LNCaP clone FGC (cell line): ENCODE results near the gene ZNF646.

Experiments used
- DNase-seq: peaks from one replicate; pipeline ENCODE4 v3.0.0-alpha.2; 2011; ENCODE audit warnings: low read depth
- H3K4me3 ChIP-seq: 2 replicates; pipeline ENCODE4 v1.5.1; 2011; ENCODE audit warnings: mild to moderate bottlenecking, low read depth, low read length, control low read depth
- CTCF ChIP-seq: IDR thresholded peaks from 2 replicates; pipeline ENCODE4 v1.5.1; 2012; ENCODE audit warnings: mild to moderate bottlenecking; ENCODE audit not compliant: control insufficient read depth, insufficient read depth; ENCODE audit errors: extremely low read depth

ZNF646 gene

DNA sequence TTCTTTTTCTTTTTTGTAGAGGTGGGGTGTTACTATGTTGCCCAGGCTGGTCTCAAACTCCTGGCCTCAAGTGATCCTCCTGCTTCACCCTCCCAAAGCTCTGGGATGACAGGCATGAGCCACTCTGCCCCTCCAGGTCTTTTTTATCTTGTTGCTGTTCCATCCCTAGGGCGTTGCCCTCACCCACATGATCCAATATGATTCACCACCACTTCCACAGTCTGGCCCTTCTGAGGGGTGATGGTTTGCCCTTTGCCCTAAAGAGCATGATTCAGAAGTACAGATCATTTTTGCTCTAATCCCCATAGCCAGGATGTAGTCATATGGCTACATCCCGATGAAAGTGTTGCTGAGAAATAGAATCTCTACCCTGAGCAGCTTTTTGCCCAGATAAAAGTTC, 22.1 kb upstream of the ZNF646 start:
- H3K4me3 ChIP-seq: no peak overlapping the region
- no peak for DNase-seq
- no peak for TF ChIP-seq CTCF

DNA sequence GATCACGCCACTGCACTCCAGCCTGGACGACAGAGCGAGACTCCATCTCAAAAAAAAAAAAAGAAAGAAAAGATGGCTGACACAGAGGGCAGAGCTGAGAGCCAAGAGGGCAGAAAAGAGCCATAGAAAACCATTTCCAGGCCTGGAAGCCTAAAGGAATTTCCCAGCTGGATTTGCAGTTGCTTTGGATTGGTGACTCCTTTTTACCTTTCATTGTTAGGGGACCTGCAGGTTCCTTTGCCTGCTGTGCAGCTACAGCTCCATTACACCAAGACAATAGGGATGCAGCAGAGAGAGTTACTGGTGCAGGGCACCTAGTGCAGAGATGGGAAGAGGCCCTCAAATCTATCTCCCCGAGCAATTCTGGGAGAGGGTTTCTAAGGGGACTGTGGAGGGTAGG, 18.6 kb upstream of the ZNF646 start:
- no peak for TF ChIP-seq CTCF
- H3K4me3 ChIP-seq: no peak overlapping the region
- no peak for DNase-seq

GRCh38 chr16:31061126-31061812, 13.0 kb upstream of the ZNF646 start:
- H3K4me3 ChIP-seq: no peak overlapping the region
- no peak for TF ChIP-seq CTCF

DNA sequence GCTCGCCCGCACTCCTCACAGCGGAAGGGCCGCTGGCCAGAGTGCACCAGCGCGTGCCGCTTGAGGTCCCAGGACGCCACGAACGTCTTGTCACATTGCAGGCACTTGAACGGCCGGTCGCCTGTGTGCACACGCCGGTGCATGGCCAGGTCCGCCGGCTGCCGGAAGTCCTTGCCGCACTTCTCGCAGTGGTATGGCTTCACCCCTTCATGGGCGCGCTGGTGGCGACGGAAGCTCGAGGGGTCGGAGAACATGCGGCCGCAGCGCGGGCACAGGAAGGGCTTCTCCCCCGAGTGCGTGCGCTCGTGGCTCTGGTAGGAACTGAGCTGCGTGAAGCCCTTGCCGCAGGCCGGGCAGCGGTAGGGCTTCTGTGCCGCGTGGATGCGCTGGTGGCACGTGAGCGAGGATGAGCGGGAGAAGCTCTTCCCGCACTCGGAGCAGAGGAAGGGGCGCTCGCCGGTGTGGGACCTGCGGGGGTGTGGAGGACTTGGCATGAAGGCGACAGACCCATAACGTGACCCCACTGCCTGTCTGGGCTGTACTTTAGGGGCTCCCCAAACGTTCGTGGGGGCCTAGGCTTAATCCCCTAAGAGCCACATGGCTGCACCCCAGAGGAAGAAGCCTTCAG, 12.3 kb upstream of the ZNF646 start:
- TF ChIP-seq CTCF: no peak
- H3K4me3 ChIP-seq: no peak overlapping the region
- DNase-seq: no peak

More at GRCh38 chr16:31061126-31061812, 13.0 kb upstream of the ZNF646 start:
- no peak for DNase-seq

- no peak for DNase-seq
- no peak for TF ChIP-seq CTCF
- no peak overlapping the region for H3K4me3 ChIP-seq
Observed at GRCh38 chr16:31063495-31063842, 10.8 kb upstream of the ZNF646 start.

DNA sequence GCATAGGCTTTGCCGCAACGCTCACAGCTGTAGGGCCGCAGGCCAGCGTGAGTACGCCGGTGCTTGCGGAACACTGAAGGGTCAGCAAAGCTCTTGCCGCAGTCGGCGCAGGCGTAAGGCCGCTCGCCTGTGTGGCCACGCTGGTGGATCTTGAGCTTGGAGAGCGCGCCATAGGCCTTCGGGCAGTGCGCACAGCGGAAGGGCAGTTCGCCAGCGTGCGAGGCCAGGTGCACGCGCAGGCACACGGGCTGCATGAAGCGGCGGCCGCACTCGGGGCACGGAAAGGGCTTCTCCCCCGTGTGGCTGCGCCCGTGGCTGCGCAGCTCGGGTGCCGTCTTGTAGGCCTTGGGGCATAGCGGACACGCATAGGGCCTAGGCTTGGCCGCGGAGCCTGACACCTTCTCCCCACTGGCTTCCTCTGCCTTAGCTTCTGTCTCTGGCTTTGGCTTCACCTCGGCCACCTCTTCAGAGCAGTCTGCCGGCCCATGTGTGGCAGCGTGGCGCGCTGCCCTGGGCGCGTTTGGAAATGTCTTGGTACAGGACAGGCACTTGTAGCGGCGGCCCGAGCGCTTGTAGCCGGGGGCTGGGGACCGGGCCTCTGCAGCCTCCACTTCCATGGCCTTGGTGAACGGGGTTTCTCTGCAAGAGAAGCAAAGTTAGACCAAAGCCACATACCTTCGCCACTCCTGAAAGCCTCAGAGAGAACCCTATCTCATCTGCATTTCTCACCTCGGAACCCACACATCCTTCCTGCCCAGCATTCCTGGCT, 10.2 kb upstream of the ZNF646 start:
- no peak overlapping the region for H3K4me3 ChIP-seq
- no peak for TF ChIP-seq CTCF
- no peak for DNase-seq
